Mesenchymal stem cell (in vitro differentiated cells and primary cell): ENCODE data around the gene CDRT4.

Experiments used
- DNase-seq: peaks from one replicate; pipeline ENCODE4 v3.0.0-alpha.2; 2013
- H2AFZ ChIP-seq: one replicate; pipeline ENCODE4 v1.6.1; 2013; ENCODE audit warnings: low read depth, mild to moderate bottlenecking, control low read depth, inconsistent platforms, low read length, moderate library complexity
- H2AK5ac ChIP-seq: 2 replicates; pipeline ENCODE4 v1.6.1; 2013; ENCODE audit warnings: low read length, moderate library complexity, mild to moderate bottlenecking, inconsistent platforms; ENCODE audit not compliant: severe bottlenecking
- H2BK120ac ChIP-seq: one replicate; pipeline ENCODE4 v1.6.1; 2013; ENCODE audit warnings: low read depth, mild to moderate bottlenecking, inconsistent platforms, low read length, moderate library complexity
- H2BK12ac ChIP-seq, 2 experiments: one replicate each; pipeline ENCODE4 v1.6.1; 2013; ENCODE audit warnings: inconsistent platforms in 2 of 2, low read length in 2 of 2, mild to moderate bottlenecking in 2 of 2, moderate library complexity in 2 of 2, control low read depth in 1 of 2
- H2BK15ac ChIP-seq: one replicate; pipeline ENCODE4 v1.6.1; 2013; ENCODE audit warnings: mild to moderate bottlenecking, low read depth, inconsistent platforms; ENCODE audit not compliant: poor library complexity, severe bottlenecking
- H2BK5ac ChIP-seq: 2 replicates; pipeline ENCODE4 v1.6.1; 2013; ENCODE audit warnings: low read depth, mild to moderate bottlenecking, low read length, control low read depth, inconsistent platforms; ENCODE audit not compliant: poor library complexity, severe bottlenecking
- H3K14ac ChIP-seq, 2 experiments: one replicate each; pipeline ENCODE4 v1.6.1; 2013; ENCODE audit warnings: inconsistent platforms in 2 of 2, low read length in 2 of 2, control low read depth in 1 of 2, mild to moderate bottlenecking in 1 of 2, moderate library complexity in 1 of 2
- H3K18ac ChIP-seq, 2 experiments: one replicate each; pipeline ENCODE4 v1.6.1; 2013; ENCODE audit warnings: inconsistent platforms in 2 of 2, low read length in 2 of 2, control low read depth in 1 of 2, low read depth in 1 of 2, mild to moderate bottlenecking in 1 of 2
- H3K23ac ChIP-seq, 2 experiments: one replicate each; pipeline ENCODE4 v1.6.1; 2013; ENCODE audit warnings: inconsistent platforms in 2 of 2, low read length in 2 of 2, mild to moderate bottlenecking in 2 of 2, moderate library complexity in 2 of 2, control low read depth in 1 of 2
- H3K27ac ChIP-seq: 2 replicates; pipeline ENCODE4 v1.5.1; 2013; ENCODE audit warnings: mild to moderate bottlenecking, moderate library complexity, low read length, control low read depth, inconsistent platforms; ENCODE audit not compliant: poor library complexity, severe bottlenecking
- H3K27me3 ChIP-seq, 2 experiments: 2 replicates each; pipeline versions ENCODE4 v1.6.1 to v1.7.0; 2013; ENCODE audit warnings: low read length in 2 of 2, mild to moderate bottlenecking in 2 of 2, moderate library complexity in 2 of 2, control low read depth in 1 of 2, inconsistent platforms in 1 of 2; ENCODE audit not compliant: control insufficient read depth in 1 of 2, insufficient read depth in 1 of 2
- H3K36me3 ChIP-seq, 2 experiments: 2 replicates each; pipeline versions ENCODE4 v1.6.1 to v1.7.0; 2013; ENCODE audit warnings: low read length in 2 of 2, control low read depth in 1 of 2, inconsistent platforms in 1 of 2, low read depth in 1 of 2, mild to moderate bottlenecking in 1 of 2; ENCODE audit not compliant: insufficient read depth in 2 of 2, control insufficient read depth in 1 of 2
- H3K4ac ChIP-seq, 2 experiments: one replicate each; pipeline ENCODE4 v1.6.1; 2013; ENCODE audit warnings: inconsistent platforms in 2 of 2, low read length in 2 of 2, mild to moderate bottlenecking in 2 of 2, moderate library complexity in 2 of 2, control low read depth in 1 of 2, low read depth in 1 of 2
- H3K4me1 ChIP-seq: 2 replicates; pipeline ENCODE4 v1.6.1; 2013; ENCODE audit warnings: low read depth, low read length, control low read depth; ENCODE audit not compliant: control insufficient read depth, insufficient read depth
- H3K4me2 ChIP-seq: 2 replicates; pipeline ENCODE4 v1.6.1; 2013; ENCODE audit warnings: low read length, mild to moderate bottlenecking, inconsistent platforms; ENCODE audit not compliant: poor library complexity, severe bottlenecking
- H3K4me3 ChIP-seq, 2 experiments: 2 replicates each; pipeline versions ENCODE4 v1.5.1 to v1.7.0; 2013; ENCODE audit warnings: low read length in 2 of 2, mild to moderate bottlenecking in 2 of 2, control low read depth in 1 of 2, low read depth in 1 of 2; ENCODE audit not compliant: insufficient read depth in 1 of 2
- H3K79me1 ChIP-seq: replicated peaks from 2 replicates; pipeline ENCODE4 v1.6.1; 2013; ENCODE audit warnings: mild to moderate bottlenecking, control low read depth, low read length, inconsistent platforms; ENCODE audit not compliant: poor library complexity, severe bottlenecking
- H3K9ac ChIP-seq: 2 replicates; pipeline ENCODE4 v1.7.0; 2013; ENCODE audit warnings: mild to moderate bottlenecking, low read length, moderate library complexity
- H3K9me3 ChIP-seq: 2 replicates; pipeline ENCODE4 v1.7.0; 2013; ENCODE audit warnings: mild to moderate bottlenecking, low read length; ENCODE audit not compliant: control insufficient read depth
- H4K8ac ChIP-seq: one replicate; pipeline ENCODE4 v1.6.1; 2013; ENCODE audit warnings: inconsistent platforms, mild to moderate bottlenecking, low read length, moderate library complexity
- H4K91ac ChIP-seq: one replicate; pipeline ENCODE4 v1.6.1; 2013; ENCODE audit warnings: mild to moderate bottlenecking, low read length, inconsistent platforms
- WGBS: methylation state at CpG from one replicate; pipeline ENCODE4 v1.1.7; 2013; ENCODE audit warnings: mixed read lengths; 5-methylcytosine and 5-hydroxymethylcytosine counted together

Gene CDRT4

GRCh38 chr17:15481481-15481880 is 14.1 kb upstream of the CDRT4 start:
- Histone ChIP-seq H3K9me3 (no peaks in the 10 kb centered on the region), H3K27ac (no peak overlapping the region), H2BK15ac (no peak overlapping the region), H3K14ac (no peak overlapping the region), H2BK12ac (no peak overlapping the region), H3K4me1 (peaks cover 3% of the 10 kb centered on the region), H3K4me3 (no peak overlapping the region), H2AK5ac (no peak overlapping the region), H3K27me3 (no peaks in the 10 kb centered on the region), H4K8ac (no peak overlapping the region), H3K36me3 (peaks cover 0 to 5% of the 10 kb centered on the region in 2 experiments), H3K4ac (no peak overlapping the region), H4K91ac (no peak overlapping the region), H3K18ac (no peak overlapping the region), H2BK120ac (no peak overlapping the region), H3K23ac (no peak overlapping the region), H3K9ac (no peak overlapping the region), H3K4me2 (no peak overlapping the region), H2BK5ac (no peak overlapping the region), H3K79me1 (peaks cover 1% of the 10 kb centered on the region), H2AFZ (no peak overlapping the region)
- WGBS = 95% methylated on average over 6 of the region's 6 CpGs
- no peak for DNase-seq

- Histone ChIP-seq H3K4me1 (peaks cover 5% of the 10 kb centered on the region), H3K4ac (no peak overlapping the region), H2AFZ (no peak overlapping the region), H3K79me1 (peaks cover 1% of the 10 kb centered on the region), H3K27me3 (no peaks in the 10 kb centered on the region), H3K4me2 (no peak overlapping the region), H3K4me3 (no peak overlapping the region), H3K23ac (no peak overlapping the region), H2BK12ac (no peak overlapping the region), H4K91ac (no peak overlapping the region), H2AK5ac (no peak overlapping the region), H3K18ac (peak overlapping the region in 1 of 2 experiments; percentile 56), H3K36me3 (peaks cover 0 to 5% of the 10 kb centered on the region in 2 experiments), H4K8ac (no peak overlapping the region), H3K14ac (no peak overlapping the region), H3K9me3 (no peaks in the 10 kb centered on the region), H2BK15ac (no peak overlapping the region), H3K27ac (no peak overlapping the region), H2BK5ac (no peak overlapping the region), H2BK120ac (no peak overlapping the region), H3K9ac (no peak overlapping the region)
- no peak for DNase-seq
- WGBS = 86% methylated on average over 4 of the region's 6 CpGs
Observed at GRCh38 chr17:15480204-15480603, 12.8 kb upstream of the CDRT4 start.

GRCh38 chr17:15479703-15480102 is 12.3 kb upstream of the CDRT4 start:
- Histone ChIP-seq H3K18ac (peak overlapping the region in 1 of 2 experiments; percentile 11), H2BK12ac (no peak overlapping the region), H4K91ac (no peak overlapping the region), H3K79me1 (peaks cover 1% of the 10 kb centered on the region), H2BK15ac (no peak overlapping the region), H3K27me3 (no peaks in the 10 kb centered on the region), H3K4me3 (no peak overlapping the region), H3K23ac (no peak overlapping the region), H3K4me2 (no peak overlapping the region), H2AK5ac (no peak overlapping the region), H3K9ac (no peak overlapping the region), H4K8ac (no peak overlapping the region), H3K9me3 (no peaks in the 10 kb centered on the region), H2BK120ac (no peak overlapping the region), H2AFZ (no peak overlapping the region), H2BK5ac (no peak overlapping the region), H3K27ac (peak overlapping the region; percentile 41), H3K36me3 (peaks cover 0 to 5% of the 10 kb centered on the region in 2 experiments), H3K14ac (no peak overlapping the region), H3K4ac (no peak overlapping the region), H3K4me1 (peaks cover 5% of the 10 kb centered on the region)
- DNase-seq = peak; percentile 67

- no peak overlapping the region for H3K9ac ChIP-seq
- H2BK5ac ChIP-seq = no peak overlapping the region
- H3K27me3 ChIP-seq = no peaks in the 10 kb centered on the region
- H2BK12ac ChIP-seq = peak overlapping the region in 1 of 2 experiments; percentile 90
- no peak overlapping the region for H3K14ac ChIP-seq
- no peak overlapping the region for H3K27ac ChIP-seq
- WGBS = 97% methylated on average over 4 of the region's 5 CpGs
- H3K23ac ChIP-seq = no peak overlapping the region
- no peak overlapping the region for H4K8ac ChIP-seq
- H3K18ac ChIP-seq = peak overlapping the region in 1 of 2 experiments; percentile 38
- peak overlapping the region; percentile 79 for H2AK5ac ChIP-seq
- H3K79me1 ChIP-seq = peaks cover 1% of the 10 kb centered on the region
- H3K4ac ChIP-seq = peak overlapping the region in 1 of 2 experiments; percentile 6
- DNase-seq = no peak
- H2BK120ac ChIP-seq = no peak overlapping the region
- no peak overlapping the region for H3K4me2 ChIP-seq
- H4K91ac ChIP-seq = no peak overlapping the region
- peaks cover 0 to 5% of the 10 kb centered on the region in 2 experiments for H3K36me3 ChIP-seq
- H3K4me1 ChIP-seq = peaks cover 5% of the 10 kb centered on the region
- no peak overlapping the region for H3K4me3 ChIP-seq
- no peaks in the 10 kb centered on the region for H3K9me3 ChIP-seq
- no peak overlapping the region for H2BK15ac ChIP-seq
- H2AFZ ChIP-seq = no peak overlapping the region
Observed at GRCh38 chr17:15478845-15479244, 11.4 kb upstream of the CDRT4 start.
